Transverse colon (tissue), 4 donors: ENCODE results near the gene LINS1. TPM values are rescaled to one million over a fixed set of nuclear protein-coding genes. Genes with fewer than 3 reads are reported as not detected.

Experiments
- DNase-seq: peaks from one replicate; pipeline ENCODE4 v3.0.0-alpha.2; 2019
- H3K27ac ChIP-seq, 4 donors: fragments of 200-600 bp; sonication (generic); 2 replicates each; pipeline ENCODE4 v1.5.1; 2016 to 2018; ENCODE audit warnings: inconsistent platforms in 4 of 4
- H3K27me3 ChIP-seq: fragments of 200-600 bp; sonication (generic); 2 replicates; pipeline ENCODE4 v1.5.1; 2017; ENCODE audit warnings: inconsistent platforms
- H3K36me3 ChIP-seq, 4 donors: fragments of 200-600 bp; sonication (generic); 2 replicates each; pipeline ENCODE4 v1.5.1; 2017 to 2019; ENCODE audit warnings: inconsistent platforms in 4 of 4
- H3K4me1 ChIP-seq, 4 donors: fragments of 200-600 bp; sonication (generic); 2 replicates each; pipeline ENCODE4 v1.5.1; 2017 to 2020; ENCODE audit warnings: inconsistent platforms in 4 of 4
- H3K4me3 ChIP-seq, 4 donors: fragments of 200-600 bp; sonication (generic); 1 replicate in 1 of 4; 2 replicates in 3 of 4; pipeline versions ENCODE4 v1.5.1 to v1.6.1; 2017 to 2019; ENCODE audit warnings: inconsistent platforms in 4 of 4
- H3K9me3 ChIP-seq, 2 donors: fragments of 200-600 bp; sonication (generic); 2 replicates each; pipeline ENCODE4 v1.5.1; 2017 to 2019; ENCODE audit warnings: inconsistent platforms in 2 of 2
- CTCF ChIP-seq, 5 experiments: fragments of 200-600 bp in 3 of 5; fragments of 450-650 bp in 2 of 5; sonication (generic) in 3 of 5; IDR thresholded peaks; 1 replicate in 2 of 5; 2 replicates in 3 of 5; pipeline ENCODE4 v1.5.1; 2016 to 2017; ENCODE audit warnings: antibody characterized with exemption in 5 of 5, inconsistent platforms in 3 of 5, mild to moderate bottlenecking in 2 of 5, moderate library complexity in 1 of 5
- EP300 ChIP-seq: sonication (generic); formaldehyde crosslinking; IDR thresholded peaks from one replicate; pipeline ENCODE4 v1.6.1; 2017; ENCODE audit warnings: antibody characterized with exemption, low read depth
- POLR2A ChIP-seq: fragments of 450-650 bp; IDR thresholded peaks from one replicate; pipeline ENCODE4 v1.6.1; 2016; ENCODE audit warnings: antibody characterized with exemption, mild to moderate bottlenecking, moderate library complexity
- POLR2AphosphoS5 ChIP-seq, 3 donors: sonication (generic); formaldehyde crosslinking; IDR thresholded peaks; one replicate each; pipeline ENCODE4 v1.6.1; 2016; ENCODE audit warnings: antibody characterized with exemption in 3 of 3
- WGBS, 2 donors: methylation state at CpG; one replicate each; pipeline ENCODE4 v1.1.5; 2018; ENCODE audit warnings: low coverage in 1 of 2; 5-methylcytosine and 5-hydroxymethylcytosine counted together
- in situ Hi-C, 4 donors: fragments of 200-750 bp; cut with MboI; loops; one replicate each; pipeline versions ENCODE4 v1.15.0 to v1.15.1; 2017; ENCODE audit warnings: low sequenced_read_pairs in 3 of 4, low pct_ligation_motif_present in 1 of 4, low pct_unique_long_range_greater_than_20kb in 1 of 4
- intact Hi-C: fragments of 100-400 bp; cut with DNase I; formaldehyde crosslinking; loops from one replicate; pipeline ENCODE4 v1.15.1; 2023; ENCODE audit warnings: low total_unique reads
- total RNA-seq, 4 donors: library from RNA; depleted of rRNA; stranded (reverse); fragments of >200 nt; gene quantifications; one replicate each; pipeline ENCODE4 v1.1.0, GENCODE V29; 2016

The LINS1 gene
- total RNA-seq, 4 donors from 2014 or later: 24.7 to 48.9 (median 39.2) TPM

- TF ChIP-seq EP300: no peak
- peak in 1 of 3 donors; percentile 7 for TF ChIP-seq POLR2AphosphoS5 (IDR thresholded peaks at IDR 0.05)
- no peak for TF ChIP-seq CTCF (IDR thresholded peaks at IDR 0.05)
- TF ChIP-seq POLR2A: no peak
- no peaks in the 10 kb centered on the region for H3K27me3 ChIP-seq
- H3K9me3 ChIP-seq: no peaks in the 10 kb centered on the region
- 78 to 83% methylated on average over 1 to 11 of the region's 11 CpGs for WGBS, 2 donors
- DNase-seq: peak; percentile 31
- in situ Hi-C loops (loop anchor here in 3 of 4 donors (10.0 to 25.0 kb wide), 3 partner anchors 227 to 627 kb away; partner anchors contain the start of gene CHSY1 (in 3 of the 3)), intact Hi-C loops (no loop called here)
- no peak overlapping the region for H3K4me3 ChIP-seq
- H3K4me1 ChIP-seq: peaks cover 4 to 42% (median 22%) of the 10 kb centered on the region in 4 donors
- no peaks in the 10 kb centered on the region for H3K36me3 ChIP-seq
- H3K27ac ChIP-seq: no peak overlapping the region
Measured at GRCh38 chr15:100635406-100636071, 33.6 kb upstream of the LINS1 start.

- H3K36me3 ChIP-seq: peaks cover 0 to 8% (median 0%) of the 10 kb centered on the region in 4 donors
- peaks cover 3 to 37% (median 19%) of the 10 kb centered on the region in 4 donors for H3K4me1 ChIP-seq
- WGBS, 2 donors: 60 to 91% methylated on average over 1 of the region's 1 CpG
- H3K27ac ChIP-seq: no peak overlapping the region
- H3K27me3 ChIP-seq: no peaks in the 10 kb centered on the region
- H3K9me3 ChIP-seq: no peaks in the 10 kb centered on the region
- H3K4me3 ChIP-seq: no peak overlapping the region
- TF ChIP-seq CTCF (IDR thresholded peaks at IDR 0.05): no peak
- TF ChIP-seq POLR2AphosphoS5 (IDR thresholded peaks at IDR 0.05): no peak
- no peak for TF ChIP-seq POLR2A
- TF ChIP-seq EP300: no peak
- in situ Hi-C loops (loop anchor here in 3 of 4 donors (10.0 to 25.0 kb wide), 3 partner anchors 229 to 629 kb away; partner anchors contain the start of gene CHSY1 (in 3 of the 3)), intact Hi-C loops (no loop called here)
- DNase-seq: no peak
Measured at GRCh38 chr15:100633763-100634075, 31.7 kb upstream of the LINS1 start.

GRCh38 chr15:100631831-100632230 lies 29.8 kb upstream of the LINS1 start:
- in situ Hi-C loops: loop anchor here in 3 of 4 donors (10.0 to 25.0 kb wide), 3 partner anchors 230 to 630 kb away; partner anchors contain the start of gene CHSY1 (in 3 of the 3)
- DNase-seq: no peak
- Histone ChIP-seq H3K36me3 (peaks cover 0 to 8% (median 0%) of the 10 kb centered on the region in 4 donors), H3K9me3 (no peaks in the 10 kb centered on the region), H3K4me1 (peaks cover 0 to 22% (median 9%) of the 10 kb centered on the region in 4 donors), H3K27me3 (no peaks in the 10 kb centered on the region), H3K4me3 (no peak overlapping the region), H3K27ac (no peak overlapping the region)
- intact Hi-C loops: no loop called here
- 91 to 100% methylated on average over 1 to 10 of the region's 10 CpGs for WGBS, 2 donors
- TF ChIP-seq EP300 (no peak), CTCF (IDR thresholded peaks at IDR 0.05) (no peak), POLR2A (no peak), POLR2AphosphoS5 (IDR thresholded peaks at IDR 0.05) (no peak)

GRCh38 chr15:100628746-100629145 lies 26.8 kb upstream of the LINS1 start:
- in situ Hi-C loops (loop anchor here (5.0 to 25.0 kb wide), 5 partner anchors 234 to 634 kb away; partner anchors contain the start of genes CHSY1 (in 3 of the 4) and ALDH1A3 (in 1 of the 4)), intact Hi-C loops (loop anchor here (2.0 to 5.0 kb wide), 2 partner anchors 244 to 378 kb away; no protein-coding TSS in a partner anchor)
- H3K4me3 ChIP-seq: no peak overlapping the region
- H3K9me3 ChIP-seq: no peaks in the 10 kb centered on the region
- H3K4me1 ChIP-seq: peaks cover 0 to 3% (median 0%) of the 10 kb centered on the region in 4 donors
- TF ChIP-seq CTCF (IDR thresholded peaks at IDR 0.05): no peak
- no peak for TF ChIP-seq EP300
- TF ChIP-seq POLR2A: no peak
- TF ChIP-seq POLR2AphosphoS5 (IDR thresholded peaks at IDR 0.05): no peak
- WGBS, 2 donors: 55 to 64% methylated on average over 3 of the region's 3 CpGs
- DNase-seq: no peak
- H3K27me3 ChIP-seq: no peaks in the 10 kb centered on the region
- no peak overlapping the region for H3K27ac ChIP-seq
- H3K36me3 ChIP-seq: peaks cover 0 to 8% (median 0%) of the 10 kb centered on the region in 4 donors
